ES-I3 (cell line): Measurements from ENCODE around the gene FBXO15.

Experiments used
- H3K36me3 ChIP-seq: 2 replicates; pipeline ENCODE4 v1.6.1; 2013; ENCODE audit warnings: mild to moderate bottlenecking, low read length, control low read depth, moderate library complexity; ENCODE audit not compliant: insufficient read depth
- H3K4me1 ChIP-seq: 2 replicates; pipeline ENCODE4 v1.6.1; 2013; ENCODE audit warnings: mild to moderate bottlenecking, control low read depth, low read length; ENCODE audit not compliant: insufficient read depth
- H3K9ac ChIP-seq: 2 replicates; pipeline ENCODE4 v1.6.1; 2013; ENCODE audit warnings: low read depth, mild to moderate bottlenecking, low read length, moderate library complexity
- H3K9me3 ChIP-seq: 2 replicates; pipeline ENCODE4 v1.6.1; 2013; ENCODE audit warnings: mild to moderate bottlenecking, low read length, moderate library complexity; ENCODE audit not compliant: control insufficient read depth, insufficient read depth

The FBXO15 gene

GRCh38 chr18:74073957-74074667, 73.5 kb downstream of the FBXO15 start:
- H3K36me3 ChIP-seq, result no peaks in the 10 kb centered on the region
- H3K4me1 ChIP-seq, result no peaks in the 10 kb centered on the region
- no peak overlapping the region for H3K9ac ChIP-seq
- no peaks in the 10 kb centered on the region; the same call in 1 of the 2 replicates for H3K9me3 ChIP-seq

GRCh38 chr18:74069178-74070050, 78.2 kb downstream of the FBXO15 start:
- Histone ChIP-seq H3K9ac (no peak overlapping the region), H3K4me1 (no peaks in the 10 kb centered on the region), H3K36me3 (no peaks in the 10 kb centered on the region), H3K9me3 (no peaks in the 10 kb centered on the region; the same call in 1 of the 2 replicates)

GRCh38 chr18:74068296-74068695, 79.3 kb downstream of the FBXO15 start:
- Histone ChIP-seq H3K36me3 (no peaks in the 10 kb centered on the region), H3K9me3 (no peaks in the 10 kb centered on the region; the same call in 1 of the 2 replicates), H3K4me1 (no peaks in the 10 kb centered on the region), H3K9ac (no peak overlapping the region)

- Histone ChIP-seq H3K36me3 (no peaks in the 10 kb centered on the region), H3K9me3 (no peaks in the 10 kb centered on the region; the same call in 1 of the 2 replicates), H3K4me1 (no peaks in the 10 kb centered on the region), H3K9ac (no peak overlapping the region)
Observed at GRCh38 chr18:74066018-74066417, 81.6 kb downstream of the FBXO15 start.

GRCh38 chr18:74065366-74065765, 82.3 kb downstream of the FBXO15 start:
- H3K4me1 ChIP-seq, result no peaks in the 10 kb centered on the region
- H3K9me3 ChIP-seq, result no peaks in the 10 kb centered on the region; the same call in 1 of the 2 replicates
- no peaks in the 10 kb centered on the region for H3K36me3 ChIP-seq
- H3K9ac ChIP-seq, result no peak overlapping the region

- H3K9ac ChIP-seq, result no peak overlapping the region
- no peaks in the 10 kb centered on the region for H3K4me1 ChIP-seq
- H3K36me3 ChIP-seq, result no peaks in the 10 kb centered on the region
Observed at GRCh38 chr18:74064510-74064909, 83.1 kb downstream of the FBXO15 start.

GRCh38 chr18:74063557-74063956, 84.1 kb downstream of the FBXO15 start:
- H3K9me3 ChIP-seq, result no peaks in the 10 kb centered on the region
- no peaks in the 10 kb centered on the region for H3K36me3 ChIP-seq
- no peak overlapping the region for H3K9ac ChIP-seq
- no peaks in the 10 kb centered on the region for H3K4me1 ChIP-seq

More at GRCh38 chr18:74064510-74064909, 83.1 kb downstream of the FBXO15 start:
- H3K9me3 ChIP-seq, result no peaks in the 10 kb centered on the region

- H3K36me3 ChIP-seq, result no peaks in the 10 kb centered on the region
- H3K9me3 ChIP-seq, result no peaks in the 10 kb centered on the region
- H3K4me1 ChIP-seq, result no peaks in the 10 kb centered on the region
- H3K9ac ChIP-seq, result no peak overlapping the region
Observed at GRCh38 chr18:74063023-74063422, 84.6 kb downstream of the FBXO15 start.

GRCh38 chr18:74062037-74062436, 85.6 kb downstream of the FBXO15 start:
- no peaks in the 10 kb centered on the region for H3K9me3 ChIP-seq
- no peaks in the 10 kb centered on the region for H3K36me3 ChIP-seq
- H3K4me1 ChIP-seq, result no peaks in the 10 kb centered on the region
- H3K9ac ChIP-seq, result no peak overlapping the region

GRCh38 chr18:74060579-74060978, 87.1 kb downstream of the FBXO15 start:
- no peaks in the 10 kb centered on the region for H3K4me1 ChIP-seq
- no peaks in the 10 kb centered on the region for H3K36me3 ChIP-seq
- no peaks in the 10 kb centered on the region for H3K9me3 ChIP-seq
- no peak overlapping the region for H3K9ac ChIP-seq

GRCh38 chr18:74050807-74051206, 96.8 kb downstream of the FBXO15 start:
- no peaks in the 10 kb centered on the region for H3K9me3 ChIP-seq
- no peaks in the 10 kb centered on the region for H3K36me3 ChIP-seq
- no peak overlapping the region for H3K9ac ChIP-seq
- no peaks in the 10 kb centered on the region for H3K4me1 ChIP-seq

GRCh38 chr18:74040459-74041332, 106.9 kb downstream of the FBXO15 start:
- no peaks in the 10 kb centered on the region for H3K36me3 ChIP-seq
- H3K9me3 ChIP-seq, result no peaks in the 10 kb centered on the region
- H3K4me1 ChIP-seq, result no peaks in the 10 kb centered on the region; the same call in 1 of the 2 replicates

GRCh38 chr18:74040008-74040407, 107.6 kb downstream of the FBXO15 start:
- Histone ChIP-seq H3K9me3 (no peaks in the 10 kb centered on the region), H3K4me1 (no peaks in the 10 kb centered on the region; the same call in 1 of the 2 replicates), H3K9ac (no peak overlapping the region), H3K36me3 (no peaks in the 10 kb centered on the region)

More at GRCh38 chr18:74040459-74041332, 106.9 kb downstream of the FBXO15 start:
- H3K9ac ChIP-seq, result no peak overlapping the region

- Histone ChIP-seq H3K4me1 (no peaks in the 10 kb centered on the region), H3K9ac (no peak overlapping the region), H3K9me3 (no peaks in the 10 kb centered on the region), H3K36me3 (no peaks in the 10 kb centered on the region)
Observed at GRCh38 chr18:74029161-74029560, 118.5 kb downstream of the FBXO15 start.
